DND-41 (cell line): Measurements from ENCODE around the gene AGFG2.

Source experiments
- CTCF ChIP-seq: IDR thresholded peaks from 2 replicates; pipeline ENCODE4 v1.5.1; 2012; ENCODE audit warnings: borderline replicate concordance, low read length, moderate library complexity, mild to moderate bottlenecking; ENCODE audit not compliant: poor library complexity, severe bottlenecking; ENCODE audit errors: extremely low read depth
- EZH2 ChIP-seq: IDR thresholded peaks from 3 replicates; pipeline ENCODE4 v1.6.1; 2012; ENCODE audit warnings: borderline replicate concordance, low read depth, mild to moderate bottlenecking, moderate library complexity, low read length, inconsistent platforms; ENCODE audit not compliant: severe bottlenecking

DNA sequence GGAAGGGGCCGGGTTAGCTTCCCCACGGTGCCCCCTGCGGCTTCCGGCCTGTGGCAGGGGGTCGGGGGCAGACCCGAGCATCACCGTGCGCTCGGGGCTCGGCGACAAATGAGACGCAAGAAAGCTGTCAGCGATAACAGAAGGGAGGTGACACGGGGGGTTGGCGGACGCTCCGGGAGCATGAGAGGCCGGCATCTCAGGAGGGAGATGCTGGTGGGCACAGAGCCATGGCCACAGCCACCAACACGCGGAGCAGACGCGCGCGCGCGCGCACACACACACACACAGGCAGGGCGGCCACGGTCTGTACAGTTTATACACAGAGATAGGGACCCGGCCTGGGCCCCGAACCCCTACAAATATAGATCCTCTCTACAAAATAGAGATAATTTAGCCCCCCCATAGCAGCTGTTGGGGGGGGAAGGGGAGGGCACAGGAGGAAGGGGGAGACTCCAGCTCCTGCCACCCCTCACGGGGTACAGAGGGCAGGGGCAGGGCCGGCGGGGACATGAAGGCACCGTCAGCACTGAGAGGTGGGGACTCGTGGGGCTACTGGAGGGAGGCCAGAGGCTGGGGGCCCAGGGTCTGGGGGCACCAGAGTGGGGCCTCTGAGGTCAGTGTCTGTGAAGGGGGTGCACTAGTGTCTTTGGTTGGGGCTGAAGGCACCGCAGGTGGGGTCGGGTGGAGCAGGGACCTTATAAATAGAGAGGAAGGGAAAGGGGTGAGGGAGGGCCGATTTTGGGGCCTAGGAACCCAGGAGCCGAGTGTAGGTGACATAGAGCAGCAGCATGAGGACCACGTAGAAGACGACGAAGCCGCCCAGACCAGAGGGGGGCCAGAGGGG lies 35.6 kb downstream of the AGFG2 start:
- no peak for TF ChIP-seq CTCF
- no peak for TF ChIP-seq EZH2
